SK-N-SH (cell line): ENCODE measurements around the gene PAK1. TPM values are rescaled to one million over a fixed set of nuclear protein-coding genes. Genes with fewer than 3 reads are reported as not detected.

Experiments used
- CTCF ChIA-PET: fragments of 300-600, 350-600 bp; formaldehyde crosslinking; extraction: SDS; loops from one replicate; lab custom pipeline; 2021; lab: Yijun Ruan, JAX
- POLR2A ChIA-PET: fragments of 350-600 bp; sonication (Branson Sonifier 250); formaldehyde crosslinking; extraction: SDS; loops from one replicate; lab custom pipeline; 2020; ENCODE audit warnings: antibody characterized with exemption, inconsistent platforms; lab: Yijun Ruan, JAX
- DNase-seq: peaks from one replicate; pipeline ENCODE4 v3.0.0; 2012
- H2AFZ ChIP-seq: fragments of 200-600 bp; sonication (generic); 2 replicates; pipeline ENCODE4 v1.8.1; 2016; ENCODE audit warnings: antibody characterized with exemption, mild to moderate bottlenecking, low read depth
- H3F3A ChIP-seq: fragments of 200-600 bp; sonication (generic); replicated peaks from 2 replicates; pipeline ENCODE3; 2016; ENCODE audit warnings: antibody characterized with exemption, mild to moderate bottlenecking; ENCODE audit not compliant: insufficient read depth
- H3K27ac ChIP-seq, 2 experiments: fragments of 200-500 bp in 1 of 2; fragments of 200-600 bp in 1 of 2; sonication (Bioruptor generic) in 1 of 2; sonication (generic), shearing (Covaris generic) in 1 of 2; 2 replicates each; pipeline versions ENCODE4 v1.5.1 to v1.6.1; 2014 to 2016; ENCODE audit warnings: low read depth in 2 of 2, inconsistent platforms in 1 of 2, low read length in 1 of 2, mild to moderate bottlenecking in 1 of 2, mixed read lengths in 1 of 2
- H3K27me3 ChIP-seq: fragments of 200-600 bp; sonication (generic), shearing (Covaris generic); 2 replicates; pipeline ENCODE4 v1.6.1; 2016; ENCODE audit warnings: mixed run types; ENCODE audit not compliant: insufficient read depth
- H3K36me3 ChIP-seq, 2 experiments: fragments of 200-500 bp in 1 of 2; fragments of 200-600 bp in 1 of 2; sonication (Bioruptor generic) in 1 of 2; sonication (generic) in 1 of 2; replicated peaks in 1 of 2; 2 replicates each; pipeline versions ENCODE3 to v1.5.1; 2014 to 2016; ENCODE audit warnings: low read length in 1 of 2, mild to moderate bottlenecking in 1 of 2; ENCODE audit not compliant: insufficient read depth in 2 of 2, control insufficient read depth in 1 of 2
- H3K4me1 ChIP-seq, 2 experiments: fragments of 200-500 bp in 1 of 2; fragments of 200-600 bp in 1 of 2; sonication (Bioruptor generic) in 1 of 2; sonication (generic), shearing (Covaris generic) in 1 of 2; 2 replicates each; pipeline versions ENCODE4 v1.5.1 to v1.6.1; 2014 to 2016; ENCODE audit warnings: low read depth in 1 of 2, low read length in 1 of 2, mixed run types in 1 of 2; ENCODE audit not compliant: insufficient read depth in 2 of 2, control insufficient read depth in 1 of 2
- H3K4me2 ChIP-seq: fragments of 200-600 bp; sonication (generic), shearing (Covaris generic); 2 replicates; pipeline ENCODE4 v1.6.1; 2017; ENCODE audit warnings: mixed run types
- H3K4me3 ChIP-seq, 2 experiments: fragments of 200-500 bp in 1 of 2; fragments of 200-600 bp in 1 of 2; sonication (Bioruptor generic) in 1 of 2; sonication (generic), shearing (Covaris generic) in 1 of 2; 2 replicates each; pipeline versions ENCODE4 v1.5.1 to v1.8.1; 2014 to 2016; ENCODE audit warnings: low read depth in 2 of 2, inconsistent platforms in 1 of 2, low read length in 1 of 2, mild to moderate bottlenecking in 1 of 2, mixed read lengths in 1 of 2, moderate library complexity in 1 of 2
- H3K79me2 ChIP-seq: fragments of 200-600 bp; sonication (generic); 2 replicates; pipeline ENCODE4 v1.8.1; 2017; ENCODE audit warnings: mild to moderate bottlenecking; ENCODE audit not compliant: insufficient read depth
- H3K9ac ChIP-seq: fragments of 200-600 bp; sonication (generic); 2 replicates; pipeline ENCODE4 v1.6.1; 2017; ENCODE audit warnings: mixed run types
- H3K9me2 ChIP-seq: fragments of 200-600 bp; sonication (generic); 2 replicates; pipeline ENCODE4 v1.6.1; 2017; ENCODE audit warnings: mixed run types
- H3K9me3 ChIP-seq: fragments of 200-600 bp; sonication (generic); 2 replicates; pipeline ENCODE4 v1.6.1; 2017; ENCODE audit warnings: mixed run types, mild to moderate bottlenecking, moderate library complexity
- H4K20me1 ChIP-seq: fragments of 200-600 bp; sonication (generic); 2 replicates; pipeline ENCODE4 v1.6.1; 2017; ENCODE audit warnings: mild to moderate bottlenecking, mixed run types; ENCODE audit not compliant: insufficient read depth
- CHD2 ChIP-seq: fragments of 150-350 bp; IDR thresholded peaks from 2 replicates; pipeline ENCODE4 v1.6.1; 2018; ENCODE audit warnings: low read length; ENCODE audit not compliant: partially characterized antibody
- ELF1 ChIP-seq: IDR thresholded peaks from 2 replicates; pipeline ENCODE4 v1.4.0; 2012
- EP300 ChIP-seq, 2 experiments: IDR thresholded peaks; 2 replicates each; pipeline versions ENCODE4 v1.4.0 to v1.6.1; 2012; ENCODE audit warnings: borderline replicate concordance in 1 of 2, low read depth in 1 of 2, low read length in 1 of 2
- EZH2phosphoT487 ChIP-seq: fragments of 200-600 bp; sonication (generic); IDR thresholded peaks from 2 replicates; pipeline ENCODE4 v1.6.1; 2017; ENCODE audit warnings: low read depth, mixed run types, mild to moderate bottlenecking, antibody characterized with exemption, moderate library complexity, borderline replicate concordance
- FOXM1 ChIP-seq: IDR thresholded peaks from 2 replicates; pipeline ENCODE4 v1.4.0; 2012; ENCODE audit warnings: low read depth, mild to moderate bottlenecking
- GABPA ChIP-seq: IDR thresholded peaks from 2 replicates; pipeline ENCODE4 v1.4.0; 2012; ENCODE audit warnings: low read depth, mild to moderate bottlenecking
- MEF2A ChIP-seq: IDR thresholded peaks from 2 replicates; pipeline ENCODE4 v1.4.0; 2012; ENCODE audit warnings: low read depth, borderline replicate concordance
- NRF1 ChIP-seq: IDR thresholded peaks from 2 replicates; pipeline ENCODE4 v1.6.1; 2012; ENCODE audit warnings: low read depth, mild to moderate bottlenecking, low read length
- POLR2AphosphoS5 ChIP-seq: IDR thresholded peaks from 2 replicates; pipeline ENCODE4 v1.6.1; 2012; ENCODE audit warnings: low read depth, low read length
- RAD21 ChIP-seq: IDR thresholded peaks from 2 replicates; pipeline ENCODE4 v1.6.1; 2012; ENCODE audit warnings: mild to moderate bottlenecking, low read length
- SIN3A ChIP-seq: IDR thresholded peaks from 2 replicates; pipeline ENCODE4 v1.6.1; 2012; ENCODE audit warnings: low read depth, mild to moderate bottlenecking, low read length, moderate library complexity, borderline replicate concordance
- SMC3 ChIP-seq: IDR thresholded peaks from 2 replicates; pipeline ENCODE4 v1.6.1; 2012; ENCODE audit warnings: low read depth, low read length, improper control_type of control experiment
- TEAD4 ChIP-seq: IDR thresholded peaks from 2 replicates; pipeline ENCODE4 v1.4.0; 2012; ENCODE audit warnings: mild to moderate bottlenecking, borderline replicate concordance; ENCODE audit not compliant: insufficient read depth
- WGBS: methylation state at CpG from one replicate; pipeline ENCODE4 v1.1.6; 2017; ENCODE audit warnings: low lambda C conversion rate; 5-methylcytosine and 5-hydroxymethylcytosine counted together
- polyA plus RNA-seq, 3 experiments: library from polyadenylated mRNA; depleted of rRNA; stranded (reverse); fragments of >200 nt; gene quantifications; 2 replicates each; pipeline ENCODE4 v1.2.3, GENCODE V29; 2012
- TF ChIP-seq, protein P1 (sequence below): fragments of 200-600 bp; sonication (generic); IDR thresholded peaks from 2 replicates; pipeline ENCODE4 v1.6.1; 2017; ENCODE audit warnings: antibody characterized with exemption, mild to moderate bottlenecking, moderate library complexity
- TF ChIP-seq, protein P2 (sequence below): fragments of 150-350 bp; IDR thresholded peaks from 2 replicates; pipeline ENCODE4 v1.6.1; 2017; ENCODE audit warnings: antibody characterized with exemption, low read length, low read depth, borderline replicate concordance
- TF ChIP-seq, protein P3 (sequence below): IDR thresholded peaks from 2 replicates; pipeline ENCODE4; 2012
- TF ChIP-seq, protein P4 (sequence below): fragments of 150-350 bp; IDR thresholded peaks from 2 replicates; pipeline ENCODE4 v1.6.1; 2016; ENCODE audit warnings: mild to moderate bottlenecking, low read depth, low read length
- TF ChIP-seq, protein P5 (sequence below): IDR thresholded peaks from 2 replicates; pipeline ENCODE4 v1.6.1; 2012; ENCODE audit warnings: mild to moderate bottlenecking, low read depth, low read length, moderate library complexity

Gene PAK1
- polyA plus RNA-seq, 1 of the 3 experiments (the other 2 are of a cell fraction) = 17.9 TPM

DNA sequence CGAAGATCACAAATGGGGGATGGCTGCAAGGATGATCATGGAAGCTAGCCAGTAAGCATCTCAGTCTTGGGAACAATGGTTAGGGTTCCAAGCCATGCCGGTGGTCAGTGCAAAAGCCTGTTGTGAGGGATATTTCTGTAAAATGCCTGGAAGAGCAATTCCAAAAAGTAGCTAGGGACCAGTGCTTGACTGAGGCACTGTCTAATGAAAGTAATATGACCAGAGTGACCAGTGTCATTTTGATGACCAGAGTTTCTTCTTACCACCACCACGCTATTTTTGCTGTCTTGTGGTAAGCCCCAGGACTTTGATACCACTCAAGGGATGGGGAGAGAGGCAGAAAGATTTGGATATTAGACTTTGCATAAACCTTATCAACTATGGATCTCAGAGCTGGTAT lies 190.8 kb downstream of the PAK1 start:
- no peak for DNase-seq
- no peak overlapping the region for H3K27ac ChIP-seq
- H4K20me1 ChIP-seq = no peaks in the 10 kb centered on the region
- no peaks in the 10 kb centered on the region for H3K27me3 ChIP-seq
- H3K4me3 ChIP-seq = no peak overlapping the region
- H3K4me1 ChIP-seq = peaks cover 3 to 7% of the 10 kb centered on the region in 2 experiments; a peak in 2 of 4 replicates
- POLR2A ChIA-PET = no interaction called here
- no peaks in the 10 kb centered on the region for H3K79me2 ChIP-seq
- 70% methylated on average over 3 of the region's 3 CpGs for WGBS
- TF ChIP-seq SIN3A (no peak), FOXM1 (no peak), GABPA (no peak), RAD21 (no peak), MEF2A (no peak), ELF1 (no peak), TEAD4 (no peak), CHD2 (no peak), NRF1 (no peak), EP300 (IDR thresholded peaks at IDR 0.05; ENCODE audit: borderline replicate concordance in 1 of 2, low read depth in 1 of 2, low read length in 1 of 2) (no peak), POLR2AphosphoS5 (no peak), SMC3 (no peak), EZH2phosphoT487 (no peak)
- TF ChIP-seq, protein P1, sequence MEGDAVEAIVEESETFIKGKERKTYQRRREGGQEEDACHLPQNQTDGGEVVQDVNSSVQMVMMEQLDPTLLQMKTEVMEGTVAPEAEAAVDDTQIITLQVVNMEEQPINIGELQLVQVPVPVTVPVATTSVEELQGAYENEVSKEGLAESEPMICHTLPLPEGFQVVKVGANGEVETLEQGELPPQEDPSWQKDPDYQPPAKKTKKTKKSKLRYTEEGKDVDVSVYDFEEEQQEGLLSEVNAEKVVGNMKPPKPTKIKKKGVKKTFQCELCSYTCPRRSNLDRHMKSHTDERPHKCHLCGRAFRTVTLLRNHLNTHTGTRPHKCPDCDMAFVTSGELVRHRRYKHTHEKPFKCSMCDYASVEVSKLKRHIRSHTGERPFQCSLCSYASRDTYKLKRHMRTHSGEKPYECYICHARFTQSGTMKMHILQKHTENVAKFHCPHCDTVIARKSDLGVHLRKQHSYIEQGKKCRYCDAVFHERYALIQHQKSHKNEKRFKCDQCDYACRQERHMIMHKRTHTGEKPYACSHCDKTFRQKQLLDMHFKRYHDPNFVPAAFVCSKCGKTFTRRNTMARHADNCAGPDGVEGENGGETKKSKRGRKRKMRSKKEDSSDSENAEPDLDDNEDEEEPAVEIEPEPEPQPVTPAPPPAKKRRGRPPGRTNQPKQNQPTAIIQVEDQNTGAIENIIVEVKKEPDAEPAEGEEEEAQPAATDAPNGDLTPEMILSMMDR = no peak
- TF ChIP-seq, protein P2, sequence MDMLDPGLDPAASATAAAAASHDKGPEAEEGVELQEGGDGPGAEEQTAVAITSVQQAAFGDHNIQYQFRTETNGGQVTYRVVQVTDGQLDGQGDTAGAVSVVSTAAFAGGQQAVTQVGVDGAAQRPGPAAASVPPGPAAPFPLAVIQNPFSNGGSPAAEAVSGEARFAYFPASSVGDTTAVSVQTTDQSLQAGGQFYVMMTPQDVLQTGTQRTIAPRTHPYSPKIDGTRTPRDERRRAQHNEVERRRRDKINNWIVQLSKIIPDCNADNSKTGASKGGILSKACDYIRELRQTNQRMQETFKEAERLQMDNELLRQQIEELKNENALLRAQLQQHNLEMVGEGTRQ = no peak
- TF ChIP-seq, protein P3, sequence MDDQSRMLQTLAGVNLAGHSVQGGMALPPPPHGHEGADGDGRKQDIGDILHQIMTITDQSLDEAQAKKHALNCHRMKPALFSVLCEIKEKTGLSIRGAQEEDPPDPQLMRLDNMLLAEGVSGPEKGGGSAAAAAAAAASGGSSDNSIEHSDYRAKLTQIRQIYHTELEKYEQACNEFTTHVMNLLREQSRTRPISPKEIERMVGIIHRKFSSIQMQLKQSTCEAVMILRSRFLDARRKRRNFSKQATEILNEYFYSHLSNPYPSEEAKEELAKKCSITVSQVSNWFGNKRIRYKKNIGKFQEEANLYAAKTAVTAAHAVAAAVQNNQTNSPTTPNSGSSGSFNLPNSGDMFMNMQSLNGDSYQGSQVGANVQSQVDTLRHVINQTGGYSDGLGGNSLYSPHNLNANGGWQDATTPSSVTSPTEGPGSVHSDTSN = no peak
- TF ChIP-seq, protein P4, sequence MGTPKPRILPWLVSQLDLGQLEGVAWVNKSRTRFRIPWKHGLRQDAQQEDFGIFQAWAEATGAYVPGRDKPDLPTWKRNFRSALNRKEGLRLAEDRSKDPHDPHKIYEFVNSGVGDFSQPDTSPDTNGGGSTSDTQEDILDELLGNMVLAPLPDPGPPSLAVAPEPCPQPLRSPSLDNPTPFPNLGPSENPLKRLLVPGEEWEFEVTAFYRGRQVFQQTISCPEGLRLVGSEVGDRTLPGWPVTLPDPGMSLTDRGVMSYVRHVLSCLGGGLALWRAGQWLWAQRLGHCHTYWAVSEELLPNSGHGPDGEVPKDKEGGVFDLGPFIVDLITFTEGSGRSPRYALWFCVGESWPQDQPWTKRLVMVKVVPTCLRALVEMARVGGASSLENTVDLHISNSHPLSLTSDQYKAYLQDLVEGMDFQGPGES = no peak
- TF ChIP-seq, protein P5, sequence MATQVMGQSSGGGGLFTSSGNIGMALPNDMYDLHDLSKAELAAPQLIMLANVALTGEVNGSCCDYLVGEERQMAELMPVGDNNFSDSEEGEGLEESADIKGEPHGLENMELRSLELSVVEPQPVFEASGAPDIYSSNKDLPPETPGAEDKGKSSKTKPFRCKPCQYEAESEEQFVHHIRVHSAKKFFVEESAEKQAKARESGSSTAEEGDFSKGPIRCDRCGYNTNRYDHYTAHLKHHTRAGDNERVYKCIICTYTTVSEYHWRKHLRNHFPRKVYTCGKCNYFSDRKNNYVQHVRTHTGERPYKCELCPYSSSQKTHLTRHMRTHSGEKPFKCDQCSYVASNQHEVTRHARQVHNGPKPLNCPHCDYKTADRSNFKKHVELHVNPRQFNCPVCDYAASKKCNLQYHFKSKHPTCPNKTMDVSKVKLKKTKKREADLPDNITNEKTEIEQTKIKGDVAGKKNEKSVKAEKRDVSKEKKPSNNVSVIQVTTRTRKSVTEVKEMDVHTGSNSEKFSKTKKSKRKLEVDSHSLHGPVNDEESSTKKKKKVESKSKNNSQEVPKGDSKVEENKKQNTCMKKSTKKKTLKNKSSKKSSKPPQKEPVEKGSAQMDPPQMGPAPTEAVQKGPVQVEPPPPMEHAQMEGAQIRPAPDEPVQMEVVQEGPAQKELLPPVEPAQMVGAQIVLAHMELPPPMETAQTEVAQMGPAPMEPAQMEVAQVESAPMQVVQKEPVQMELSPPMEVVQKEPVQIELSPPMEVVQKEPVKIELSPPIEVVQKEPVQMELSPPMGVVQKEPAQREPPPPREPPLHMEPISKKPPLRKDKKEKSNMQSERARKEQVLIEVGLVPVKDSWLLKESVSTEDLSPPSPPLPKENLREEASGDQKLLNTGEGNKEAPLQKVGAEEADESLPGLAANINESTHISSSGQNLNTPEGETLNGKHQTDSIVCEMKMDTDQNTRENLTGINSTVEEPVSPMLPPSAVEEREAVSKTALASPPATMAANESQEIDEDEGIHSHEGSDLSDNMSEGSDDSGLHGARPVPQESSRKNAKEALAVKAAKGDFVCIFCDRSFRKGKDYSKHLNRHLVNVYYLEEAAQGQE = no peak
- CTCF ChIA-PET = interaction anchor here (1.1 to 1.2 kb wide), 2 partner anchors 27 to 95 kb away, joined by 3 read pairs; no protein-coding TSS in a partner anchor
- no peak overlapping the region for H3K9ac ChIP-seq
- H3F3A ChIP-seq = peaks cover 6% of the 10 kb centered on the region
- no peak overlapping the region; the same call in 1 of the 2 replicates for H2AFZ ChIP-seq
- no peak overlapping the region for H3K4me2 ChIP-seq
- H3K9me2 ChIP-seq = no peaks in the 10 kb centered on the region
- no peaks in the 10 kb centered on the region for H3K36me3 ChIP-seq
- H3K9me3 ChIP-seq = 0 out of 2 replicates have a peak, but pooled peaks cover 6% of the 10 kb centered on the region
